ENCODE data around the gene UBASH3A.

The UBASH3A gene

DNA sequence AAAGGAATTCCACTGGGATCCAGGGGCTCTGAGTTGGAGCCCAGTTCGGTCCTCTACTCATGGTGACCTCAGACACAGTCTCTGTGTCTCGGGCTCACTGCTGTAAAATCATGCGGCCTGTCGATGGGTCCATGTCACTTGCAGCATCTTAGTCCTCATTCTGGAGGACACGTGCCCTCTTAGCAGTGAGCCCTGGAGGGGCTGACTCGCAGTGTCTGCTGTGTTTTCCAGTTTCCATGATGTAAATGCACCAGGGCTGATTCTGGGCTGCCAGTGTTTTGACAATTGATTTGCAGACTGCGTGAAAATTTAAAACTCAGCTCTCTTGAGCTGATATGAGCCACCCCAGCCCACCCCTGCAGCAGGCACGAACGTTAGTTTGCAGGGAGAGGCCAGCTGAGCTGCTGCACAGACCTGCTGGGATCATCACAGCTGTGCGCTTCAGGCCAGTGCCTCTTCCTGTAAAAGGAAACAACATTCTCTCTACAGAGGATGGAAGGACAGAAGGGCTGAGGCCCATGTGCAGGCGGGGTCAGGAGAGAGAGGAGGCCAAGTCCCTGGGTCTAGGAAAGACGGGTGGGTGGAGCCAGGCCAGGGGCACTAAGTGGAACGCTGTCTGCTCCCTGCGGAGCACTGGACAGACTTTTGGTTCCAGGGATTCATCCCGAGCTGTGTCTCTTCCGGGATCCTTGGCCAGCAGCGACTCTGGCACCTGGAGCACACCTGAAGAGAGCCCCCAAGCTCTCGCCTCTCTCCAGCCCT, 49.7 kb downstream of the UBASH3A start:
- TF ChIP-seq, protein P1, sequence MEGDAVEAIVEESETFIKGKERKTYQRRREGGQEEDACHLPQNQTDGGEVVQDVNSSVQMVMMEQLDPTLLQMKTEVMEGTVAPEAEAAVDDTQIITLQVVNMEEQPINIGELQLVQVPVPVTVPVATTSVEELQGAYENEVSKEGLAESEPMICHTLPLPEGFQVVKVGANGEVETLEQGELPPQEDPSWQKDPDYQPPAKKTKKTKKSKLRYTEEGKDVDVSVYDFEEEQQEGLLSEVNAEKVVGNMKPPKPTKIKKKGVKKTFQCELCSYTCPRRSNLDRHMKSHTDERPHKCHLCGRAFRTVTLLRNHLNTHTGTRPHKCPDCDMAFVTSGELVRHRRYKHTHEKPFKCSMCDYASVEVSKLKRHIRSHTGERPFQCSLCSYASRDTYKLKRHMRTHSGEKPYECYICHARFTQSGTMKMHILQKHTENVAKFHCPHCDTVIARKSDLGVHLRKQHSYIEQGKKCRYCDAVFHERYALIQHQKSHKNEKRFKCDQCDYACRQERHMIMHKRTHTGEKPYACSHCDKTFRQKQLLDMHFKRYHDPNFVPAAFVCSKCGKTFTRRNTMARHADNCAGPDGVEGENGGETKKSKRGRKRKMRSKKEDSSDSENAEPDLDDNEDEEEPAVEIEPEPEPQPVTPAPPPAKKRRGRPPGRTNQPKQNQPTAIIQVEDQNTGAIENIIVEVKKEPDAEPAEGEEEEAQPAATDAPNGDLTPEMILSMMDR (IDR thresholded peaks at IDR 0.05; ENCODE audit: extremely low read depth, missing control alignments): no peak
- no peak for DNase-seq (ENCODE audit: low spot score)

- no peak for DNase-seq (ENCODE audit: low spot score)
- TF ChIP-seq, protein P1 (IDR thresholded peaks at IDR 0.05; ENCODE audit: extremely low read depth, missing control alignments): no peak
Measured at GRCh38 chr21:42453986-42454570, 50.4 kb downstream of the UBASH3A start.

DNA sequence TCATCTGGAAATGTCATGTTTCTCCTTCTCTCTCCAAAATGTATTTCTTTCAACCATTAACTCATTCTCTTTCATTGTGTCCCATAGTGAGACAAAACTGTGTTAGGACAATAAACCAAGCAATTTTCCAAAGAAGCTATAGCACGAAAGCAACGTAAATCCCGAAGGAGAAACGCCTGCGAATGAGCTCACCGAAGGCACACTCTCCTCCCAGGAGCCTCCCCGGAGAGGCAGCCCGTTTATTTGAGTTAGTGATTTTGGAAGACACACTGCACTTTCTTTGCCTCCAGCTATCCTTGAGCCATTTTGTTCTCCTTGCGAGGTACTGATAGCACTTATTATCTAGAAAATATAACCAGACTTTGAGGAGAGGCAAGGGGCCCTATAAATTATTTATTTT, 51.1 kb downstream of the UBASH3A start:
- TF ChIP-seq, protein P1 (IDR thresholded peaks at IDR 0.05; ENCODE audit: extremely low read depth, missing control alignments): no peak
- DNase-seq (ENCODE audit: low spot score): no peak

GRCh38 chr21:42455196-42455595, 51.5 kb downstream of the UBASH3A start:
- DNase-seq (ENCODE audit: low spot score): no peak

GRCh38 chr21:42455754-42456440, 52.2 kb downstream of the UBASH3A start:
- TF ChIP-seq, protein P1 (IDR thresholded peaks at IDR 0.05; ENCODE audit: extremely low read depth, missing control alignments): no peak
- no peak for DNase-seq (ENCODE audit: low spot score)

More at GRCh38 chr21:42455196-42455595, 51.5 kb downstream of the UBASH3A start:
- TF ChIP-seq, protein P1 (IDR thresholded peaks at IDR 0.05; ENCODE audit: extremely low read depth, missing control alignments): no peak

GRCh38 chr21:42456457-42456856, 52.8 kb downstream of the UBASH3A start:
- no peak for DNase-seq (ENCODE audit: low spot score)
- TF ChIP-seq, protein P1 (IDR thresholded peaks at IDR 0.05; ENCODE audit: extremely low read depth, missing control alignments): no peak

DNA sequence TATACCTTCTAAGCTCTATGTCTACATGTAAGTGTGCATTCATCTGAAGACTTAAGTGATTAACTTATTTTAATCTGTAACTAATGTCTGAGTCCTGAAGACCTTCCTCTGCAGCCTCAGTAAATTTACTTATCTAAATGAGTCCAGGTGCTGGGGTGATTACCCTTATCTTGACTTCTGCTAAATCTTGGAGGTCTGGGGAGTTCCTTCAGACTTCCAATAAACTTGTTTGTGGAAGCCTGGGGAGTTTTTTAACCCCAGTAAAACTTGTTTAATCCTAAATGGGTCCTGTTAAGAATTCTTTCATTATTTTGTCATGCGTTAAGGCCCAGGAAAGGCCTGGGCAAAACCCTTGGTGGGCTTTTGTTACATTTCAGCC, 55.4 kb downstream of the UBASH3A start:
- TF ChIP-seq, protein P1 (IDR thresholded peaks at IDR 0.05; ENCODE audit: extremely low read depth, missing control alignments): no peak
- no peak for DNase-seq (ENCODE audit: low spot score)
